Stimulated activated CD4-positive, alpha-beta T cell treated with anti-CD3 and anti-CD28 coated beads, Interleukin-1b, Interleukin-23, amount 100 ng/mL, for 24 hours (primary cell): Measurements from ENCODE around the gene OR10G7.

ENCODE experiments used
- DNase-seq, 4 experiments: peaks; one replicate each; pipeline ENCODE4 v3.0.0-alpha.2; 2020; ENCODE audit warnings: low read depth in 4 of 4, low spot score in 1 of 4

The OR10G7 gene

GRCh38 chr11:124041254-124041653, at the start of gene OR10G7:
OR10G7 (minus strand) TSS chr11:124041325; CDS start chr11:124039001, 2,324 bp downstream.
- DNase-seq: no peak

DNA sequence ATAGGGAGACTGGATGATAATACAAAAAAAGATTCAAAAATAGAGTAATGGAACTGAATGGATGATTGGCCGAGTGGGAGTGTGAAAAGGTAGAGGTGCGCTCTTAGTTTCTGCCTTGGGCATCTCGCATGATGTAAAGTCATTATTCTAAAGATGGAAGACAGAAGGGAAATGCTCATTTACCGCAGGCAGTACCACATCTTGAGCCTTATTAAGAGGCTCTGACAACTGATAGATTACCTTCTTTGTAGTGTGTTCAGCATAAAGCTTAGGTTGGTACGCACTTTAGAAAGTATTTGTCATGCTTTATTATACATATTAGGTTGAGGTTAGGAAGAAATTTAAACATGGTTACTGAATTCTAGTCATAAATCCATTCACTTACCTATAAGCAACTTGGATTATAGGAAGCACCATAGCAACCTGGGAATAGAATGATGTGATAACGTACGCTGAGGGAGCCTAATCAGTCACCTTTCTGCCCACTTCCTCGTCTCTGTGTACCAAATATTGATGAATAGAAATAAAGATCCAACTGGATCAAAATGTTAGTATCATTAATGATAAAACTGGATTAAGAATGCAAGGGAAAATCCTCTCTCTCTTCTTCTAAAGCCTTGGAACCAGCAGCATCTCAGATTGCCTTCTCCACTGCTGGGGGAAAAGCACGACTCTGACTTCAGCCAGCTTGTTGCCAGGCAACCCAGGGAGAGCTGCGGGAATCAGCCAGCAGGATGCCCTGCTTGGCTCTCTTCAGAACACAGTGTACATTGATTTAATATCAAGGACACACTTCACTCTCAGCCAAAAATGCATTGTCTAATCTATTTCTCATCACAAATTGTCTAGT, 45.1 kb upstream of the OR10G7 start:
- DNase-seq: no peak

- no peak for DNase-seq
These were observed 44.5 kb upstream of the OR10G7 start for GRCh38 chr11:124085583-124085982.

DNA sequence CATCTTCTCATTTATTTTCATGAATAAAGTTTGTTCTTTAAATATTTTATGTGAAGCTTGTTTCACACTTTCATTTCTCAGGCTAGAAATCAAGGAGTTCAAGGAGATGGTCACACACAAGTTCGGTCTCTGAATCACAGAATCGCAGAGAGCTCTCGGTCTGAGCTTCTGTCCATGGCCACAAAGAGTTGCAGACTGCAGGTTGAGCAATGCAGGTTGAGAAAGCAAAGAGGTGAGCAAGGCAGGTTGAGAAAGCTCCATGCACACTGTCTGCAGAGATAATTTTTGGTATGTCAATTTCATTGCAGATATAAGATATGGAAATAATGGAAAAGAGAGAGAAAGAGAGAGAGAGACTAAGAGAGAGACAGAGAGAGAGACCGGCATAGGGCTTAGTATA, 41.2 kb upstream of the OR10G7 start:
- DNase-seq: no peak

DNA sequence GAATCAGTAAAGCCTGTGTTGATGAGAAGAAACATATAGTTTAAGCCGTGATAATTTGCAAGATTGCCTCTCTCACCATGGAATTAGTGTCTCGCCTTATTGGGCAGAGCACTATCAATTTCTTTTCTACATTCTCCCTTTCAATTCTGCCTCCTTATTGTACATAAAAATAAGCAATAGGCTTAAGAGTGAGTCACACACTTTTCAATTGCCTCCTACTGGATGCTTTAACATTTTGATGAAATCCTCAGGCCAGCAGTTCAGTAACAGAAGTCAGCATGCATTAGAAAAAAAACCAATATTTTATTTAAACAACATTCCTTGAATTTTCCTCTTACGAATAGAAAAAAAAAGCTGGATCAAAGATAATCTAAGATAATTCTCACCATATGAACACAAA, 40.4 kb upstream of the OR10G7 start:
- no peak for DNase-seq

- no peak for DNase-seq
These were observed 39.3 kb upstream of the OR10G7 start for GRCh38 chr11:124080327-124081001.

DNA sequence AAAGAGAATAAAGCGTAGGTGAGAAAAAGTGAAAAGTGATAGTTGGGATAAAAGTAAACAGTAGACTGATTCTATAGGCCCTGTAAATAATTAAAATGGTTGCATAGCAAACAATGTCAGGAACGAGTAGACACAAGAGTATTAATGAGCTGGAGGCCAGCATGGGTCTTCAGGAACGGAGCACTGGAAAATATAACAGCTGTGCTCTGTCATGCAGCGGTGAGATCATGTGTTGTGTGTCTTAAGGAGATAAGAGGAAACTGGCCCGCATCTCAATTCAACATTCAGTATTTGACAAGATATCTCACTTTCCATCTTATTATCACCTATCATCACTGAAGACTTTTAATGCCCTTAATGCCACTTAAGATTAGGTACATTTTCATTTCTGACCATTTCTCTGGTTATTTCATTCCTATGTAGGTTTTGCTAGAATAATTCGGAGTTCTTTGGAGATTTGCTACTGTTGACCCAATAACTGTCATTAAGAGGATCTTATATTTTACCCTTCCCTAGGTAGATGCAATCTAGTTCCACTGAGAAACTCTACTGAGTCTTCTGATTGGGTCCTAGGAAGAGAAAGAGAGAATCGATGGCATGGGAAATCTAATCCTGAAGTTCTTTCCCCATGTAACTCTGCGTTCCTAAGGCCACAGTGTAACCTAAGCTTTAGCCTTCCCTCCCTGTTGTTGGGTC, 38.7 kb upstream of the OR10G7 start:
- no peak for DNase-seq

GRCh38 chr11:124078591-124078990, 37.5 kb upstream of the OR10G7 start:
- no peak for DNase-seq

GRCh38 chr11:124077266-124077665, 36.1 kb upstream of the OR10G7 start:
- DNase-seq: no peak

- DNase-seq: no peak
These were observed 34.9 kb upstream of the OR10G7 start for GRCh38 chr11:124075841-124076651.

GRCh38 chr11:124075492-124075840, 34.3 kb upstream of the OR10G7 start:
- DNase-seq: no peak

- no peak for DNase-seq
These were observed 33.4 kb upstream of the OR10G7 start for GRCh38 chr11:124074554-124074953.

DNA sequence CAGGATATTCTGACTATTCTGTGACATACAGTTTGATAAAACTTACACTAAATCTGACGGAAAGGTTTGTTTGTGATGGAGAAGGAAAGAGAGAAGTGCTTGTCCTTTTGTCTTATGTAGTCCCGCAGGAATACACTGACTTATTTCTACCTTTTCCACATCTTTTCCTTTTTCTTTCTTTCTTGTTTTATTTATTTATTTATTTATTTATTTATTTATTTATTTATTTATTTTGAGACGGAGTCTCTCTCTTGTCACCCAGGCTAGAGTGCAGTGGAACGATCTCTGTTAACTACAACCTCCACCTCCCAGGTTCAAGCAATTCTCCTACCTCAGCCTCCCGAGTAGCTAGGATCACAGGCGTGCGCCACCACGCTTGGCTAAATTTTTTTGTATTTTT, 31.0 kb upstream of the OR10G7 start:
- DNase-seq: no peak

DNA sequence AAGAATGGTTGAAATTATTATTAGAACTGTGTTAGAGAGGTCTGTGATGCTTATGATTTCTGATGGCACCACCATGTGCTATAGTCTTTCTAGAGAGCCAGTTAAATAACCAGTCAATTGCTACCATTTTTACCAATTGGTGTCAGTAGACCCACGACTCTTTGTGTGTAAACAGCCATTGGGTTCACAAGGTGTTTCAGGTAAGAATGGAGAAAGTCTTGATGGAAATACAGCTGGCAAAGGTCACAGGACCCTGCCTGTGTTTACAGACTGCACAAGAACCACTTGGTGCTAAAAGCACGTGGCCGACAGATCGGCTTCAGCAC, 30.5 kb upstream of the OR10G7 start:
- DNase-seq: no peak

- peak; percentile 32 to 46 (median 44) for DNase-seq
These were observed 29.9 kb upstream of the OR10G7 start for GRCh38 chr11:124070915-124071622.

DNA sequence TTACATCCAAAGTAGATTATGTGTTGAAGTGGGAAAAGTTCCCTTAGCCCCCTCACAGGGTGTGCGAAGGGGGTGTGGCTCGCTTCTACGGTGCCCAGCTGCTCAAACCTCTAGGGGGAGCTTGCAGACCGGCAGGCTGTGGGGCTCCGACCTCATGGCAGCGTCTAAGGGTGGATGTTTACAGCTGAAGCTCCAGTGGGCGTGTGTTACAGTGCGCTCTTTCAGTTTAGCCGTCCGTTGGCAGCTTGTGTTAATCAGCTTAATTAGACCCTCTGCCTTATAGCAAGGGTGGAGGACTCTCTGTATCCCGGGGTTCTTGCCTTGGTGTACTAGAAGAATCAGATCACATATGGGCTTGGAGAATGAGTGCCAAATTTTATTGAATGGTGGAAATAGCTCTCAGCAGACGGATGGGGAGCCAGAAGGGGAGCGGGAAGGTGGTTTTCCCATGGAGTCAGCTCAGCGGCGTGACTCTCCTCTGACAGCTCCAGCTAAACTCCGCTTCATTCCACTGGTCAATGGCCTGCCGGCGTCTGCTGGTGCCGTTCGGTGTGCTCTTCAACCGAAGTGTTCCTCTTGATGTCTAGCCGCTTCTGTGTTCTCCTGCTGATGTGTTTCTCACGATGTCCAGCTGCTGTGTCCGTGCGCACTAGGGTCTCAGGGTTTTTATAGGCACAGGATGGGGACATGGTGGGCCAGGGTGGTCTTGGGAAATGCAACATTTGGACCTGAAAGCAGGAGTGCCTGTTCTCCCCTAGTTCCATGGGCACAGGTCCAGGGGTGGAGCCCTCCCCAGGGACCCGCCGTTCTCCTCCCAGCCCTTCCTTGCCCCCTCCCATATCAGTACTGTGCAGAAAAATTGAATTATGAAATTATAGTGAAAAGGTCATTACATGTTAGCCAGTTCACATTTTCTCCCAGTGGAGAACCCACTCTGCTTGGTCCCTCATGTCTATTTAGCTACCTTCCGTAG, 28.6 kb upstream of the OR10G7 start:
- DNase-seq: peak in 1 of 4 experiments; percentile 18

DNA sequence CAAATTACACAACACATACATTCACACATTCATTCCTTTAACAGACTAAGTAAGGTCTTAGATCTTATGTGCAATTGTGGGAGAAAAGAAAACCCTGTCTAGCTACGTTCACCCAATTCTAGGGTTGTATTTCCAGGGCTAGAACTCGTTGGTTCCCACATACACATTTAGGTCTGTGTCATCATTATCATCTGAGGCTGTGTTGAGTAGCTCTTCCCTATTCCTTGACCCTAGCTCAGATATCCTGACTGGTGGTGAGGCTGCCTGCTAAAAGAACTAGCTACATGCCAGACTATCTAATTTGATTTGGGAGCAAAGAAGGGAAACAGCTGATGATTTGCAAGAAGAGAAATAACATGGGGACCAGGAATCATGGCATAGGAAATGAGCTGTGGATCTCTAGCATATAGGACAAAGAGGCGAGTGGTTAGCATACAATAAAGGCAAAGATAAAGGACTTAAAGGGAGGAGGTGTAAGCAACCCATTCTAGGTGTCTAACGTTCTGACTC, 27.5 kb upstream of the OR10G7 start:
- DNase-seq: no peak

- no peak for DNase-seq
These were observed 11.8 kb upstream of the OR10G7 start for GRCh38 chr11:124052966-124053365.

GRCh38 chr11:124050748-124051147, 9.6 kb upstream of the OR10G7 start:
- no peak for DNase-seq
